HCT116 (cell line): ENCODE data around the gene GALNT17.

ENCODE experiments used
- ATF3 ChIP-seq: IDR thresholded peaks from 2 replicates; pipeline ENCODE4 v1.6.1; 2012
- CEBPB ChIP-seq: IDR thresholded peaks from 2 replicates; pipeline ENCODE4 v1.6.1; 2012; ENCODE audit warnings: low read depth
- EZH2 ChIP-seq: fragments of 200-600 bp; sonication (generic); IDR thresholded peaks from 2 replicates; pipeline ENCODE4 v1.6.1; 2017; ENCODE audit warnings: antibody characterized with exemption, mixed run types
- EZH2phosphoT487 ChIP-seq: fragments of 200-600 bp; IDR thresholded peaks from 2 replicates; pipeline ENCODE4 v1.6.1; 2018; ENCODE audit warnings: antibody characterized with exemption, borderline replicate concordance
- MAX ChIP-seq: IDR thresholded peaks from 2 replicates; pipeline ENCODE4 v1.6.1; 2012
- POLR2A ChIP-seq: IDR thresholded peaks from 2 replicates; pipeline ENCODE4 v1.7.0; 2011; ENCODE audit warnings: borderline replicate concordance; ENCODE audit not compliant: insufficient read depth, insufficient read length; ENCODE audit errors: extremely low read depth
- POLR2AphosphoS5 ChIP-seq: IDR thresholded peaks from 2 replicates; pipeline ENCODE4 v1.6.1; 2011; ENCODE audit warnings: mild to moderate bottlenecking, low read depth, low read length, moderate library complexity
- RAD21 ChIP-seq: IDR thresholded peaks from 2 replicates; pipeline ENCODE4 v1.6.1; 2012; ENCODE audit warnings: low read depth, mild to moderate bottlenecking
- SP1 ChIP-seq: IDR thresholded peaks from 2 replicates; pipeline ENCODE4 v1.6.1; 2012; ENCODE audit warnings: low read depth
- SRF ChIP-seq: IDR thresholded peaks from 2 replicates; pipeline ENCODE4 v1.6.1; 2012; ENCODE audit warnings: low read depth
- YY1 ChIP-seq: IDR thresholded peaks from 2 replicates; pipeline ENCODE4 v1.6.1; 2011; ENCODE audit warnings: low read length, low read depth, moderate library complexity, mild to moderate bottlenecking; ENCODE audit not compliant: insufficient replicate concordance; ENCODE audit errors: extremely low read depth
- ZNF274 ChIP-seq: fragments of 200-500 bp; sonication (Bioruptor generic); IDR thresholded peaks from 2 replicates; pipeline ENCODE4 v1.6.1; 2014; ENCODE audit warnings: mild to moderate bottlenecking, low read depth, low read length, inconsistent platforms
- TF ChIP-seq, protein P1 (sequence below), 3 experiments: fragments of 200-600 bp in 1 of 3; sonication (generic) in 1 of 3; IDR thresholded peaks in 2 of 3; conservative IDR thresholded peaks in 1 of 3; 2 replicates each; pipeline ENCODE4 v1.5.1; 2012 to 2017; ENCODE audit warnings: low read depth in 2 of 3, low read length in 2 of 3, antibody characterized with exemption in 1 of 3, borderline replicate concordance in 1 of 3, control low read depth in 1 of 3, mild to moderate bottlenecking in 1 of 3, mixed read lengths in 1 of 3, mixed run types in 1 of 3, moderate library complexity in 1 of 3; ENCODE audit not compliant: insufficient read depth in 1 of 3

- no peak for TF ChIP-seq EZH2
- no peak for TF ChIP-seq POLR2AphosphoS5
- TF ChIP-seq, protein P1, sequence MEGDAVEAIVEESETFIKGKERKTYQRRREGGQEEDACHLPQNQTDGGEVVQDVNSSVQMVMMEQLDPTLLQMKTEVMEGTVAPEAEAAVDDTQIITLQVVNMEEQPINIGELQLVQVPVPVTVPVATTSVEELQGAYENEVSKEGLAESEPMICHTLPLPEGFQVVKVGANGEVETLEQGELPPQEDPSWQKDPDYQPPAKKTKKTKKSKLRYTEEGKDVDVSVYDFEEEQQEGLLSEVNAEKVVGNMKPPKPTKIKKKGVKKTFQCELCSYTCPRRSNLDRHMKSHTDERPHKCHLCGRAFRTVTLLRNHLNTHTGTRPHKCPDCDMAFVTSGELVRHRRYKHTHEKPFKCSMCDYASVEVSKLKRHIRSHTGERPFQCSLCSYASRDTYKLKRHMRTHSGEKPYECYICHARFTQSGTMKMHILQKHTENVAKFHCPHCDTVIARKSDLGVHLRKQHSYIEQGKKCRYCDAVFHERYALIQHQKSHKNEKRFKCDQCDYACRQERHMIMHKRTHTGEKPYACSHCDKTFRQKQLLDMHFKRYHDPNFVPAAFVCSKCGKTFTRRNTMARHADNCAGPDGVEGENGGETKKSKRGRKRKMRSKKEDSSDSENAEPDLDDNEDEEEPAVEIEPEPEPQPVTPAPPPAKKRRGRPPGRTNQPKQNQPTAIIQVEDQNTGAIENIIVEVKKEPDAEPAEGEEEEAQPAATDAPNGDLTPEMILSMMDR (IDR thresholded peaks at IDR 0.05 in 2 of 3, conservative IDR thresholded peaks at IDR 0.05 in 1 of 3; ENCODE audit: borderline replicate concordance in 1 of 3, insufficient read depth in 1 of 3, low read depth in 2 of 3, low read length in 2 of 3) = no peak
- TF ChIP-seq EZH2phosphoT487 = no peak
- TF ChIP-seq SRF = no peak
- no peak for TF ChIP-seq YY1
- no peak for TF ChIP-seq CEBPB
- TF ChIP-seq POLR2A = no peak
- no peak for TF ChIP-seq ZNF274
- no peak for TF ChIP-seq MAX
- no peak for TF ChIP-seq RAD21
- TF ChIP-seq SP1 = no peak
- TF ChIP-seq ATF3 = no peak
Measured at GRCh38 chr7:71472962-71473361, 341.0 kb downstream of the GALNT17 start.
